IMR-90 (cell line): Measurements from ENCODE around the gene CCNC. TPM values are rescaled to one million over a fixed set of nuclear protein-coding genes. Genes with fewer than 3 reads are reported as not detected.

Experiments used
- ATAC-seq: fragments of 200-7000 bp; cut with Tn5 transposase; 2 replicates; pipeline ENCODE4 v1.9.1; 2020; ENCODE audit warnings: low read depth, mild to moderate bottlenecking, moderate library complexity
- BruUV-seq: library from RNA; stranded (reverse); fragments of 400-500 nt; replicated peaks from 2 replicates; lab custom pipeline; 2021; lab: Mats Ljungman, UMichigan
- CTCF ChIA-PET: fragments of 300-600 bp; formaldehyde crosslinking; extraction: SDS; loops from one replicate; lab custom pipeline; 2021; ENCODE audit warnings: antibody characterized with exemption; lab: Yijun Ruan, JAX
- POLR2A ChIA-PET: fragments of 300-600 bp; sonication (Branson Sonifier 250); formaldehyde crosslinking; loops from one replicate; lab custom pipeline; 2022; ENCODE audit warnings: antibody characterized with exemption; ENCODE audit not compliant: unreplicated experiment; lab: Charles Lee
- DNase-seq: peaks from one replicate; pipeline ENCODE4 v3.0.0; 2013
- H2AFZ ChIP-seq: replicated peaks from 2 replicates; pipeline ENCODE3; 2013; ENCODE audit warnings: low read length, mild to moderate bottlenecking; ENCODE audit not compliant: poor library complexity
- H2AK5ac ChIP-seq: 2 replicates; pipeline ENCODE4 v1.6.1; 2013; ENCODE audit warnings: low read depth, low read length, inconsistent platforms
- H2AK9ac ChIP-seq: replicated peaks from 2 replicates; pipeline ENCODE3; 2013; ENCODE audit warnings: mild to moderate bottlenecking, low read depth, low read length, moderate library complexity; ENCODE audit not compliant: poor library complexity
- H2BK120ac ChIP-seq: 2 replicates; pipeline ENCODE4 v1.6.1; 2013; ENCODE audit warnings: low read depth, low read length, inconsistent platforms
- H2BK15ac ChIP-seq: 3 replicates; pipeline ENCODE4 v1.6.1; 2013; ENCODE audit warnings: low read depth, low read length, inconsistent platforms
- H2BK20ac ChIP-seq: 2 replicates; pipeline ENCODE4 v1.6.1; 2013; ENCODE audit warnings: low read depth, mild to moderate bottlenecking, inconsistent platforms, low read length, moderate library complexity
- H2BK5ac ChIP-seq: 2 replicates; pipeline ENCODE4 v1.6.1; 2013; ENCODE audit warnings: mild to moderate bottlenecking, low read depth, low read length, inconsistent platforms; ENCODE audit not compliant: poor library complexity, severe bottlenecking
- H3K14ac ChIP-seq: replicated peaks from 2 replicates; pipeline ENCODE4 v1.6.1; 2013; ENCODE audit warnings: low read depth, low read length, inconsistent platforms
- H3K18ac ChIP-seq: 2 replicates; pipeline ENCODE4 v1.6.1; 2013; ENCODE audit warnings: low read depth, low read length, control low read depth
- H3K23ac ChIP-seq: 2 replicates; pipeline ENCODE4 v1.6.1; 2013; ENCODE audit warnings: low read depth, low read length, inconsistent platforms
- H3K27ac ChIP-seq: 2 replicates; pipeline ENCODE4 v1.5.1; 2013; ENCODE audit warnings: mild to moderate bottlenecking, control low read depth, low read length; ENCODE audit not compliant: insufficient read depth
- H3K27me3 ChIP-seq: 2 replicates; pipeline ENCODE4 v1.6.1; 2013; ENCODE audit warnings: low read length; ENCODE audit not compliant: control insufficient read depth, insufficient read depth
- H3K36me3 ChIP-seq: 2 replicates; pipeline ENCODE4 v1.6.1; 2013; ENCODE audit warnings: low read length, mixed read lengths; ENCODE audit not compliant: control insufficient read depth, insufficient read depth
- H3K4ac ChIP-seq: 2 replicates; pipeline ENCODE4 v1.6.1; 2013; ENCODE audit warnings: low read depth, low read length, inconsistent platforms
- H3K4me1 ChIP-seq: 2 replicates; pipeline ENCODE4 v1.6.1; 2013; ENCODE audit warnings: low read length, mixed read lengths; ENCODE audit not compliant: control insufficient read depth, insufficient read depth
- H3K4me2 ChIP-seq: 2 replicates; pipeline ENCODE4 v1.6.1; 2013; ENCODE audit warnings: low read depth, mild to moderate bottlenecking, control low read depth, low read length, moderate library complexity
- H3K4me3 ChIP-seq: 2 replicates; pipeline ENCODE4 v1.5.1; 2013; ENCODE audit warnings: low read depth, mild to moderate bottlenecking, control low read depth, low read length, moderate library complexity; ENCODE audit not compliant: insufficient read depth
- H3K56ac ChIP-seq: 2 replicates; pipeline ENCODE4 v1.6.1; 2013; ENCODE audit warnings: low read length, inconsistent platforms; ENCODE audit not compliant: insufficient read depth; ENCODE audit errors: extremely low read depth
- H3K79me1 ChIP-seq, 2 experiments: 2 replicates each; pipeline ENCODE4 v1.6.1; 2013; ENCODE audit warnings: low read length in 2 of 2, inconsistent platforms in 1 of 2, low read depth in 1 of 2
- H3K9ac ChIP-seq: 2 replicates; pipeline ENCODE4 v1.6.1; 2013; ENCODE audit warnings: low read depth, low read length, control low read depth
- H3K9me1 ChIP-seq: 2 replicates; pipeline ENCODE4 v1.6.1; 2013; ENCODE audit warnings: low read length, inconsistent platforms; ENCODE audit not compliant: insufficient read depth
- H3K9me3 ChIP-seq: 2 replicates; pipeline ENCODE4 v1.6.1; 2013; ENCODE audit warnings: low read length; ENCODE audit not compliant: control insufficient read depth, insufficient read depth
- H4K20me1 ChIP-seq: 2 replicates; pipeline ENCODE4 v1.6.1; 2013; ENCODE audit warnings: low read length, inconsistent platforms; ENCODE audit not compliant: insufficient read depth
- H4K5ac ChIP-seq: 2 replicates; pipeline ENCODE4 v1.6.1; 2013; ENCODE audit warnings: mild to moderate bottlenecking, low read depth, low read length, control low read depth
- H4K8ac ChIP-seq, 2 experiments: 2 replicates each; pipeline ENCODE4 v1.6.1; 2013; ENCODE audit warnings: low read depth in 2 of 2, low read length in 2 of 2, control low read depth in 1 of 2, inconsistent platforms in 1 of 2
- H4K91ac ChIP-seq: 2 replicates; pipeline ENCODE4 v1.6.1; 2013; ENCODE audit warnings: low read depth, low read length, inconsistent platforms; ENCODE audit not compliant: insufficient read depth
- CEBPB ChIP-seq: IDR thresholded peaks from 2 replicates; pipeline ENCODE4 v1.6.1; 2012; ENCODE audit warnings: low read depth, low read length, improper control_type of control experiment
- MAFK ChIP-seq: IDR thresholded peaks from 2 replicates; pipeline ENCODE4 v1.6.1; 2012; ENCODE audit warnings: low read depth, low read length, improper control_type of control experiment
- MAZ ChIP-seq: IDR thresholded peaks from 2 replicates; pipeline ENCODE4 v1.6.1; 2012; ENCODE audit warnings: low read depth, mild to moderate bottlenecking, low read length, improper control_type of control experiment, moderate library complexity, borderline replicate concordance
- POLR2A ChIP-seq: IDR thresholded peaks from 2 replicates; pipeline ENCODE4 v1.6.1; 2012; ENCODE audit warnings: mild to moderate bottlenecking, low read depth, low read length
- RFX5 ChIP-seq: IDR thresholded peaks from 2 replicates; pipeline ENCODE4 v1.8.0; 2012; ENCODE audit warnings: low read depth, mild to moderate bottlenecking, low read length, moderate library complexity
- SMC3 ChIP-seq: fragments of 150-350 bp; IDR thresholded peaks from 2 replicates; pipeline ENCODE4 v1.6.1; 2016; ENCODE audit warnings: low read depth, mild to moderate bottlenecking, antibody characterized with exemption, low read length, moderate library complexity
- WGBS, 2 experiments: methylation state at CpG; one replicate each; pipeline versions ENCODE4 v1.1.5 to v1.1.7; 2013; ENCODE audit warnings: missing lambda C conversion rate in 2 of 2; ENCODE audit not compliant: insufficient read length in 1 of 2; ENCODE audit errors: extremely low coverage in 2 of 2; 5-methylcytosine and 5-hydroxymethylcytosine counted together
- dilution Hi-C: fragments of 300-500 bp; cut with HindIII; formaldehyde crosslinking; loops from one replicate; pipeline ENCODE4 v1.14.3; 2018; ENCODE audit warnings: low sequenced_read_pairs; ENCODE audit not compliant: unreplicated experiment
- in situ Hi-C: fragments of 300-500 bp; cut with MboI; formaldehyde crosslinking; loops from 3 replicates; pipeline ENCODE4 v1.14.3; 2019; ENCODE audit warnings: low sequenced_read_pairs, inconsistent platforms, mixed read lengths
- intact Hi-C: fragments of 100-400 bp; cut with micrococcal nuclease; formaldehyde crosslinking; loops from 2 replicates; pipeline ENCODE4 v1.10.0; 2022
- polyA plus RNA-seq, 3 experiments: library from polyadenylated mRNA; depleted of rRNA; stranded (reverse); fragments of >200 nt; gene quantifications; 2 replicates each; pipeline ENCODE4 v1.2.3, GENCODE V29; 2012; ENCODE audit warnings: low replicate concordance in 1 of 3
- total RNA-seq: library from RNA; depleted of rRNA; stranded (reverse); fragments of >200 nt; gene quantifications from 2 replicates; pipeline ENCODE4 v1.2.3, GENCODE V29; 2012

Gene CCNC
- total and polyA plus RNA-seq, 2 of the 4 experiments (the other 2 are of a cell fraction): 30.1 to 95.7 TPM

- H3K36me3 ChIP-seq: no peaks in the 10 kb centered on the region
- H3K4me2 ChIP-seq: peak overlapping the region; percentile 75
- peak overlapping the region; percentile 96 for H3K27ac ChIP-seq
- H3K9ac ChIP-seq: peak overlapping the region; percentile 96
- peak overlapping the region; percentile 85 for H3K18ac ChIP-seq
- DNase-seq (peak; percentile 75), ATAC-seq (peak; percentile 70)
- H2AK5ac ChIP-seq: no peak overlapping the region; the same call in 1 of the 2 replicates
- H3K27me3 ChIP-seq: no peaks in the 10 kb centered on the region
- TF ChIP-seq SMC3 (no peak), MAFK (no peak), POLR2A (no peak; the same call in 1 of the 2 replicates), CEBPB (peak; percentile 71), MAZ (no peak), RFX5 (no peak)
- no CpG with 5 or more reads among the region's 9 CpGs for WGBS, 2 experiments
- peak overlapping the region; percentile 69 for H4K5ac ChIP-seq
- peak overlapping the region; percentile 67; the same call in 1 of the 3 replicates for H2BK15ac ChIP-seq
- H3K14ac ChIP-seq: peak overlapping the region; percentile 96
- H3K56ac ChIP-seq: peak overlapping the region; percentile 96
- no peak overlapping the region for H2BK20ac ChIP-seq
- peak overlapping the region; percentile 52 for H2AK9ac ChIP-seq
- in situ Hi-C loops: no loop called here
- ChIA-PET CTCF (interaction anchor here (0.5 to 0.9 kb wide), 4 partner anchors 25 to 178 kb away, joined by 4 to 6 read pairs (median 4); no protein-coding TSS in a partner anchor), POLR2A (no interaction called here)
- peak overlapping the region; percentile 95 for H3K4ac ChIP-seq
- intact Hi-C loops: loop anchor here (2.0 to 5.0 kb wide), 4 partner anchors 47 to 226 kb away; partner anchors contain the start of genes CCNC and PNISR
- no peaks in the 10 kb centered on the region for H4K20me1 ChIP-seq
- BruUV-seq: no TSS peak
- no peaks in the 10 kb centered on the region for H3K9me3 ChIP-seq
- dilution Hi-C loops: no loop called here
- H4K91ac ChIP-seq: peak overlapping the region; percentile 86
- H3K4me1 ChIP-seq: peaks cover 2% of the 10 kb centered on the region; the same call in 1 of the 2 replicates
- peak overlapping the region; percentile 88 for H2AFZ ChIP-seq
- H3K23ac ChIP-seq: peak overlapping the region; percentile 92
- peak overlapping the region; percentile 74 for H2BK120ac ChIP-seq
- H3K9me1 ChIP-seq: no peaks in the 10 kb centered on the region
- H3K4me3 ChIP-seq: peak overlapping the region; percentile 87
- H3K79me1 ChIP-seq: peaks cover 10 to 23% of the 10 kb centered on the region in 2 experiments; a peak in 2 of 4 replicates
- peak overlapping the region; percentile 88 for H2BK5ac ChIP-seq
- peak overlapping the region; percentile 91 to 94 for H4K8ac ChIP-seq
These were observed 46.8 kb downstream of the CCNC start for GRCh38 chr6:99521633-99522151.
